Glomerular endothelial cell (primary cell): ENCODE data around the gene LEF1. TPM values are rescaled to one million over a fixed set of nuclear protein-coding genes. Genes with fewer than 3 reads are reported as not detected.

Experiments
- DNase-seq: peaks from one replicate; pipeline ENCODE4 v3.0.0-alpha.2; 2011; ENCODE audit warnings: low read depth, low spot score; ENCODE audit errors: extremely low read depth
- total RNA-seq: library from RNA; depleted of rRNA; stranded (reverse); fragments of >200 nt; gene quantifications from 2 replicates; pipeline ENCODE4 v1.2.3, GENCODE V29; 2015

Gene LEF1
- total RNA-seq, 1 donor from 2014 or later: 0.58 TPM

DNA sequence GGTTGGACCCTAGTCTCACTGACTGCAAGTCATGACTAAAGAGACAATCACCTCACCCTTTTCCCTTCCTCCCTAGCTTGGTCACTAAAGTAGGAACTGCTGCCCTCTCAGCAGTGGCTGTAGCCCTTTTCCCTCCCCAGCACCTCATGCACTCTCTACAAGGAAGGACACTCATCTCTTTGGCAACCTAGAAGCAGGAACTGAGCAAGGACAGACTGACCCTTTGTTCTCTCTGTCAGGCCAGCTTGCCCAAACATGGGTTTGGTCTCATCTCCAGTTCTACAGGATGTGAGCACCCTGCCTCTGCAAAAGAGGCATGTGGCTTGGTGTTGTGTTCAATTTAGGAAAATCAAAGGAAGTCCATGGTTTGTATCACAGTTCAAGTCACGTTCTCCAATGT lies 15.8 kb downstream of the LEF1 start:
- DNase-seq: no peak

DNA sequence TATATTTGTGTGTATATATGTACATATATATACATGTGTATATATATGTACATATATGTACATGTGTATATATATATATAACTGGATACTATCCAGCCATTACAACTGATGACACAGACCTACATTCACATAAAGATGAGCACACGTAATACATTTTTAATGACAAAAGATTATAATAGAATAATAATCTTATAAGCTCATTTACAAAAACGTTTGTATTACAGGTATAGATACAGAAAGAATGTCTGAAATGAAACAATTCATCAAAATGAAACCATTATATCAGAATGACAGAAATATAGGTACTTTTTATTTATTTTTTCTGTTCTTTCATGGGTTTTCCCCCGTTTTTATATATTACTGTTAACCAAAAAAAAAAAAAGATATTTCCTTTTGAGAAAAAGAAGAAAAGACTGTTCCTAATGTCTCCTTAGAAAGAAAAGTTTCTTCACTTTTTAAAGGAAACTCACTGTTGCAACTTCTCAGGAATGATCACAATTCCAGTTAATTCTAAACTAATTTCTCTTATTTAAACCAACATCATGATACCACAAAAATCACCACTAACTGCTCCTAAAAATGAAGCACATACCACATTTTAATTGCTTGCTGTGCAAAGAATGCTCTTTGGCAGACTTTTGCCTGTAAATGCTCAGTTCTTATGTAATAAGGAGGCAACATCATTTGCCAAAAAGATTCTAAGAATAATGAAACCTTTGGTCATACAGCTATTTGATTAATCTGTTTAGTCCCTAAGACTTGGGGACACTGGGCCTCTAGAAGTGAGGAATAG lies 18.9 kb downstream of the LEF1 start:
- DNase-seq: no peak

DNA sequence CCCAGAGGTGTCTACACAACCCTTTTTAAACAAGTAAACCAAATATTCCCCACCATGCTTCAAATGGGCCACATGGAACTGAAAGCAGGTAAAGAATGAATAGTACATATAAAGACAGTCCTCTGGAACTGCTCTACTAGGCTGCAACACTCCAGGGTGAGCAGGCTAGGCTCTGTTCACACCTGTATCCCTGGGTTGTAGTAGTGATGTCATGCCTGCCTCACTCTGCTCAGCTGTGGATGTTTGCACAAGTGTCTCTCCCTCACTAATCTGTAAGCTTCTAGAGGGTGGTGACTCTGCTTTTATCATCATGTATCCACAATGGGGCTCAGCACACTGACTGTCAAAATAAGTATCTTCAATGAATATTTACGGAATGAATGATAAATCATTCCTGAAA lies 20.4 kb downstream of the LEF1 start:
- DNase-seq: no peak

DNA sequence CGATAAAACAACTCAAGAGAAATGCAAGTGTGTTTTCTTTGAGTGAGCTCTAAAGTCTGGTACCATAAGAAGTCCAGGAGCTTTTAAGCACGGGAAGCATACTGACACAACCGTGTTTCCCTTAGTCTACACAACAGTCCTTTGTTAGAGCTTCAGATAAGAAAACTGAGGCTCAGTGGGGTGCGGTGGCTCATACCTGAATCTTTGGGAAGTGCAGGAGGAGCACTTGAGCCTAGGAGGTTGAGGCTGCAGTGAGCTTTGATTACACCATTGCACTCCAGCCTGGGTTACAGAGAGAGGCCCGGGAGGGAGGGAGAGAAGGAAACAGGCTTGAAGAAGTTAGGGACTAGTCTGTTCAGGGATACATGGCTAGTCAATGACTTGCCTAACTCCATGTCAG lies 21.9 kb downstream of the LEF1 start:
- DNase-seq: no peak

DNA sequence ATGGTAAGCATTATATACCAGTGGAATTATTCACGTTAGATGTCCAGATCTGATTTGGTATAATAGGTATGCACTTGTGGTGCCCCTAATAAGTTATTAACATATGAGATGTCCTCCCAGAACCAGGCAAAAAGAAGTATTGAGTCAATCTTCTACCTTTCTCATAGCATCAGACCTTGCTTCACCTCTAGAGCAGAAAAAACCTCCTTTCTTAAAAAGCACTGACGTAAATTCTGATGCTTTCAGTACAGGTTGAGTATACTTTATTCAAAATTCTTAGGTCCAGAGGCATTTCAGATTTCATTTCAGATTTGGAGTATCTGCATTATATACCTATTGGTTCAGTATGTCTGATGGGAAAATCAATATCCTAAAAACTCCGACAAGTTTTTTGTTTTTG lies 22.4 kb downstream of the LEF1 start:
- no peak for DNase-seq

DNA sequence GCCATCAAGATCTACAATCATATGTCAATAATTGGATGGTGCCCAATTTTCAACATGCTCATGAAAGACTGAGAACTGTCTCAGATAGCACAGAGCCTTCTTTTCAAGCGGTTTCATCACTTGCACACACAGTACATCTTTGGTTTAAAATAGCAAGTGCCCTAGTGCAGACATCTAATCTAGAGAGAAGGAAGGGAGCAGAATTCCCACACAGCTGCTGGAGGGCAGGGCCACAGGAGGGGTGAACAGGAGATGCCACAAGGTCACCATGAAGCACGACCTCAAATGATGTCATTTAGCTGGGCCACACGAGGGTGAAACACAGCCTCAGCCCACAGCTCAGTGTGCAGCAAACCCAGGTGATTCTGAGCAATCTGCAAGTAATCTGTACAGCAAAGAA lies 24.3 kb downstream of the LEF1 start:
- no peak for DNase-seq

DNA sequence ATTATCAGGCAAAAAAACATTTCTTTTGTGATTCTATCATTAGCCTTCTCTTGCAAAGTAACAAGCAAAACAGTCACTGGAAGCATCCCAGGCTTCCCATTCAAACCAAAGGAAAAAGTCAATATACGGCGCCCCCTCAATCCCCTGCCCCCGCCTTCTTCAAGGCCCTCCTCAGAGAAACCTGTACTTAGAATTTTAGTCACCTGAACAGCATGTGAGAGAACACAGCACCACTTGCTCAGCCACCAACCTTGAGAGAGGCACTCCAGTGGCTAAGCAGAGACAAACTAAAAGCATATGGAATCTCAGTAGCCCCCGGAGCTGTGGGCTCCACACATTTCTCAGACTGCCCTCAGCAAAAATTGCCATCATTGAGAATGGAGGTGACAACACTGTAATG lies 25.2 kb downstream of the LEF1 start:
- no peak for DNase-seq

DNA sequence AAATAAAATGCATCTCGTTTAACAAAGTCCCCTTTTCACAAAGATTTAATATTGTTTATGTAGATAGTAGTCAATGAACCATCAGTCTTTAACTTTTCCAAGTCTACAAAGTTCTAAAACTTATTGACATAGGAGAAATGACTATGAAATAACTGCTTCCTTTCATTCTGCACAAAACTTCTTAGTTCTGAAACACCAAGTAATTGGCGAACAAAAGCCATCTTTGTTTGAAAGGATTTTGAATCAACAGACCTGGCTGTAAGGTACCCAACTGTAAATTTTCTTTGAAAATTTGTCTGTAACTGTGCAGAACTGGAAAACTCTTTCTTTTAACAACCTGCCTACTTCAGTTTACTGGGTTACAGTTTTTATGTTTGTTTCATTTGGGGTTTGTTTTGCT lies 25.9 kb downstream of the LEF1 start:
- DNase-seq: no peak

DNA sequence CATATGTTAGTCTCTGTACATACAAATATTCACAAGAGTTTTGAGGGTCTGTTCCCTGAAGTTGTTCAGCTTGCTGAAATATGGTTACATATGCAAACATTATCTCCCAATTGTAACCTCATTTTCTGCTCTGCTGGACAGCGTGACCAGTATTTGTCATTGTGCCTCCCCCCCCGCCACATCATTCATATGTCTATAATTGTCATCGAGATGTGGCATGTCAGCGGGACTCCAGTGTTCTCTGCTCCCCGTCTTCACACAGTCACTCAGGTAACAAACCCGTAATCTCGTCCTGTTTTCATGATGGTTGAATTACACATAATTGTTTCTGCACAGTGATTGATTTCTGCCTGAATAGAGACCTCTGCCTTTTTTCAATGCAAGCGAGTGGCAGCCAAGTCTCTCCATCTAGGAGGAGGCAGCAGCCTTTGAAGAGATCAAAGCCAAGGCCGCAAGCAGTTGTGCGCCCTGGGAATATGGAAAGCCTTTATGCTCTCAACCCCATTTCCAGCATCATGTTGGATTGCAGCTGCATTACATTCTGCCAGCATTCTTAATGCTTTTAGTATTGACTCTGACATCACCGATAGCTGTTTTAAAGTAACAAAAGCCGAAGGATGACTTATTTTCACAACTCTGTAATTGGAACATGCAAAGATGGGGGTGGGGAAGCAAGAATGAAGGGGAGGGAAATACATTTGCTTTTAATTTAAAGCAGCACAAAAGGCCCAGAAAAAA lies 27.4 kb downstream of the LEF1 start:
- no peak for DNase-seq

DNA sequence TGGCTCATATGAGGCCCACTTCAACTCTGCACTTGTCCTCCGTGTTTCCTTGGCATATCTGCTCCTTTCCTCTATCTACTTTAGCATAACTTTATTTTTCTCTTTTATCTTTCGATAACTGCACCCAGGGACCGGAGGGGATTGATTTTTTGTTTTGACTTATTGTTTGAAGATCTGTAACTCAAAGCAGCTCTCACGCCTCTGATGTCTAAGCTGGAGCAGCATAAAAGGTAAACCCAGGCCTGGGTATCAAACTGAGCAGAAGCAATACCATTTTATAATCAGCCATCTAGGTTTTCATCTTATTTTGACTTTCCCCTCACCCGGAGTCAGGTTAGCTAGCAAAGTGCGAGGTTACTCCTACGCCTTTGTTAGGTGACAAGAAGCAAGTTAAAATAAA lies 28.4 kb downstream of the LEF1 start:
- no peak for DNase-seq

DNA sequence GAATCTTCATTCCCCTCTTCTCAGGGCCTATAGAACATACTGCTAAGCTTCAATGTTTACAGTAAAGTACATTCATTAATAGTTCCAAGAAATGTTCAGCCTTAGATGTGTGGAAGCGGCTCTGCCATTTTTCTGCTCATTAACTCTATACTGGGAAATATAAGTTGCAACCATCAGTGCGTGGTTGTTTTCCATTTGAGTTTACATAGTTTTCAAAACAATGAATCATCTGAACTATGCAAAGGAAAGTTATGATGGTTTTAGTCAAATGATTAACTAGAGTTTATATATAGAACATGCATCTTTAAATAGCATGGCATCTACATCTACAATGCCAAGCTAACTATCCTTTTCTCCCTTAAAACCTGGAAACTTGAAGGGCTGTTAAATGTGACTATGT lies 29.6 kb downstream of the LEF1 start:
- no peak for DNase-seq

DNA sequence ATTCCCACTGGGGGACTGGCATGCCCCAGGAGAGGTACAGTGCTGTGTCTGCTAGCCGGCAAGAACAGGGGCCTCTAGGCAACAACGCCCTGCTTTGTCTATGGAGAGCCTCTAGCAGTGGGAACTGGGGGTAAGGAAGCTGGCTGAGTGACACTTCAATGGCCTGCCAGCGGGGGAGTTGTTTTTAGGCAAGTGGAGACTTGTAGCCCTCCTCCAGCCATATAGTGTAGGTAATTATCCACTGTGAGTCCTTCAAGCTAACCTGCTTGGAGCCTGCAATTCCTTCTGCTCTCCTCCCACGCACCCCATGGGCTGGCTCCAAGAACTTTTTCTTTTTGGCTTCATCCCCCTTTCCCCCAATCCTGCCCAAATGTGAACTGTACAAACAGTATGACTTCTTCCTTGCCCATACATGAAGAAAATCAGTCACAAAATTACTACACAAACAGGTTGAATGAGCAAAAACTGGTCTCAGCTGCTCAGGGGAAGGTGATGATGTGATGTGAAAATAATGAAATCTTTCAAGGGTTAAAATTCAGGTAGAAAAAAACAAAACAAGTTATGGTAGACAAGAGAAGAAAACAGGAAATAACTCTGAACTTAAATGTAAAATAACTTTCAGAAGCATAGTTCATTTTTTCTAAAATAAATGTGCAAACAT lies 33.1 kb downstream of the LEF1 start:
- DNase-seq: no peak

DNA sequence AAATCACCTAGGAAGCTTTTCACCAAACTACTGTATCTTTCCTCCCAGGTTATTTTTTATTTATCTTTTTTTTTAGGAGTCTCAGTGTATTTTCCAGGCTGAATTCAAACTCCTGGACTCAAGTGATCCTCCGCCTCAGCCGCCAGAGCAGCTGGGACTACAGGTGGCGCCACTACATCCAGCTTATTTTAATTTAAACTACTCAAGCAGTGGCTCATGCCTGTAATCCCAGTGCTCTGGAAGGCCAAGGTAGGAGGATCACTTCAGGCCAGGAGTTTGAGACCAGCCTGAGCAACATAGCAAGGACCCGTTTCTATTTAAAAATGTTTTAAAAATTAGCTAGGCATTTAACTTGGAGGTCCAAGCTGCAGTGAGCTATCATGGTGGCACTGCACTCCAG lies 37.8 kb downstream of the LEF1 start:
- DNase-seq: no peak

DNA sequence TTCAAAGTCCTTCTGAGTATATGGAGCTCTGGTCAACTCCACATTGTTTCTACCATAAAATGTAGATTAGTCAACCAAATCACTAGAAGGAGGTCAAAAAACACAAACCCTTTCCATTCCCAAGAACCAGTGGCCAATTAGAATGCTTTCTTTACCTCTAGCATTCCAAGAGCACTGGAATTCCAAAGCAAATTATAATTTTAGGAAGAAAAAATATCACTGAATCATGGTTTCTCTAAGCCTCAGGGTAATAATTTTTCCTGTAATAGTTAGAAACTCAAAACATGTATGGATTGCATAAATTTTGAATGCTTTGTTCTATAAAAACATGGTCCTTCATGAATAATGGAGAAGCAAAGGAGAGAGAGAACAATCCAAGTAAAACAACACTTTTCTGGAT lies 39.5 kb downstream of the LEF1 start:
- no peak for DNase-seq

DNA sequence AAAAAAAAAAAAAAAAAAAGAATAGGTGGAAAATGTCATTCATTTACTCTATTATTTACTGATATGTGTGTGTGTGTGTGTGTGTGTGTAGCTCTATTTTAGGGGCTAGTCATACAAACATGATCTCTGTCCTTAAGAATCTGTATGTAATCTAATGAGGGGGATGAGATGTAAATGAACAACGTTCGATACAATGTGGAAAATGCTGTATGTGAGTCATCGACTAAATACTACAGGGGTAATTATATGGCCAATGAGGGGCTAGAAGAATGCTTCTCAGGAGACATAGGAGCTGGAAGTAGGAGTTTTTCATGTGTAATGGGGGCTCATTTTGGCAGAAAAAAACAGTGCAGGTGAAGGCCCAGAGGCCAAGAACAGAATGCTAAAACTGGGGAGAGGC lies 41.9 kb downstream of the LEF1 start:
- DNase-seq: no peak

DNA sequence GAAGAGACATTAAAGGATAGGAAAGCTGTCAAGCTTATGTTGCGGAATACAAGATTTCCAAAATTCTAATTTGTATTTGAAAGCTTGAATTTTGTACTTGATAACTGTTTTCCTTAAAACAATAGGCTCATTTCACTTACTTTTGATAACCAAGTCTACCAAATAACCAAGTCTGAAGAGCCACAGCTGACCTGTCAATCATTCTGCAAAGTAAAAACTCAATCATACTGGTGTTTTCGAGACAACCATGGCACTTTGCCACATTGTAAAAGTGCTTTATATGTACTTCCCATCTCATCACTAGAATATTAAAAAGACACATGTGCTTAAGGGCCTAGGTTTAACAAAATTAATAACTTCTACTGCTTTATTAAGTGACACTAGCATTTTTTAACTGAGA lies 47.9 kb downstream of the LEF1 start:
- no peak for DNase-seq

DNA sequence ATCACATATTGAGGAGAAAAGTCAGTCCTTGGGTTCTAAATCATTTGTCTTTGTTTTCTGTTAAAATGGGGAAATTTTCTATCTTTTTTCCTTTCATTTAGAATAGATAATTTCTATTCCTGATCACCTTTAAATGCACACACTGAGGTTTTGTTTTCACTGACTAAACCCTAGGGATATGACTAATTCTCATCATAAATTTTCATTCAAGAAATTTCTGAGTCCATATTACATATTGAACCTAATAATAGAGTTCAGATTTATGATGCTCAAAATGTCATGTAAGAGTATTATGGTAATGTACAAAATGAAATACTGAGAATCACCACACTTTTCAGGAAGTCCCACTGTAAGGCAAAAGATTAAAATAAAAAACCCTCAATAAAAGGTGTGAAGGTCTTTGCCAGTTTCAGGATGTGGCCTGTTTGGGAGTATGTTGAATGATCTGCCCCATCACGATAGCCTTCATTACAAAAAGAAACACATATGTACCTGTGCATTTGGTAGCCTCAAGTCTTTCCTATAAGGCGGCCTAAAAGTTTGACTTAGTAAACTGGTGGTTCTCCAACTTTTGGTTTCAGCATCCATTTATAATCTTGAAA lies 49.4 kb downstream of the LEF1 start:
- no peak for DNase-seq

DNA sequence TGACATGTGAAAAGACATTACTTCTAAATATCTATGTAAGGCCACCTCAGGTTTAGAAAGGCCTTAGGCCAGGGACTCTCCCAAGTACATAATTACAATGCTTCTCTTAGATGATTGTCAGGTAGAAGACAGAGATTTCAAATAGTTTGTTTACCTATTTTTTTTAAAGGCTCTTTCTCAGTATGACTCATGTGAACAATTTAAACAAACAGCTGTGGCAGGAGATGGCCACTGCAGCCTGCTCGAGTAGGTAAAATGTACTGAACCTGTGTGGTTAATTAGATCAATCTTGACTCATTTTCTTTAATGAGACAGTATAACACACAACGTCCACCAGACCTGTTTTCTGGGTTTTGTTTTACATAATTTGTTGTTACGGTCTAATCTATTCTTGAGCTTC lies 50.2 kb downstream of the LEF1 start:
- DNase-seq: no peak

DNA sequence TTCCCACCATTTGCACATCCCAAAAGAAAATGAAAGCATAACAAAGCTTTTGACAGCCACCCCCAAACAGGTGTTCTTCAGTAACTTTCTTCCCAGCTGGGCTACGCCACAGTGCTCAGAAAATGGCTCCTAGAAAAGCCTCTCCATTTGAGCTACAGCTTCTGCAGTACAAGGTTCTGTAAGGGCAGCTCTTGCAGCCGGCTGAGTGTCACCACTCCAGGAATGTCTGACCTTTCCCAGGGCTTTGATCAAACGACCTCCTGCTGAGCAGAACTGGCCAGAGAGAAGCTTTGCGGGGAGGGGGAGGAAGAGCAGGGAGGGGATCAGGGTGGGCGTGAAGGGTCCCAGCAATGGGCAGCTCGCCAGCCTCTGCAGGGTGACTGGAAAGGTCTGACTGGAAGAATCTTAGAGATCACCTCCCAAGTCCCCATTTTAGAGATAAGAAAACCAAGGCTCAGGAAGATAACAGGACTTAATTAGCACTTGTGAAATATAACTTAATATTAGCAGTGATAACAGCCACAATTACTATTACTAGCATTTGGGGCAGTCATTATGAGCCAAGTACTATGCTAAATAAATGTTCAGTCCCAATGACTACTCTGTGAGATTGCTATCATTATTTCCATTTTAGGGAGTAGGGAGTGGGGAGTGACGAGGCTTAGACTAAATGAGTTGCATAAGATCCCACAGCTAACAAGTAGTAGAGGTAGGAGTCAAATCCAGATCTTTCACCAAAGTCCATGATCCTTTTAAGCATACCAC lies 51.1 kb downstream of the LEF1 start:
- no peak for DNase-seq

DNA sequence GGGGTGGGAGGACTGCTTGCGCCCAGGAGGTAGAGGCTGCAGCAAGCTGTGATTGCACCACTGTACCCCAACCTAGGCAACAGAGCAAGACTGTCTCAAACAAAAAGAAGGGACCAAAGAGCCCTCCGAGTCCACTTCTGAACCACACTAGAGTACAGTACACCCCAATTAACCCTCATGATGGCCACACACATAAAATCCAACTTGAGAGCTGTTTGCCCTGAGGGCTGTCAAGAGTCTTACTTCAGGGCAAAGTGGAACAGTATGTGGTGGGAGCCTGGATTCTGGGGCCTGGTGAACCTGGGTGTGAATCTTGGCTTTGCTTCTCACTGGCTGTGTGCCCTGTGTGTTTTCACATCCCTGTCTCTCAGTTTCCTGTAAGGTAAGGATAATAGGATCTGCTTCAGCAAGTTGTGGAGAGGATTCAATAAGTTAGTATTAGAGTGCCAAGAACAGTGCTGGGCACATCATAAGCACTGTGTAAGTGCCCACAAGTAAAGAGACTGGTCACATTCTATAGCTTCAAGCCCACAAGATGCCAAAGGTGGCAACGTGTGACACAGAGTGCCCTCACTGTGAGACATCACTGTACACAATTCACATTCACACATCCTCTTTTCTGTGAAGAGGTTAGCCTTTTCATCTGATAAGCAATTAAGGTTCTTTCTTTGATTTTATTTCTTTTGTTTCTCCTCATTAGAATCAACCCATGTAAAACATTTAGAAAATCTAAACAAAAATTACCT lies 52.1 kb downstream of the LEF1 start:
- DNase-seq: no peak
